B cell (primary cell): ENCODE measurements around the gene SLC27A5. TPM values are rescaled to one million over a fixed set of nuclear protein-coding genes. Genes with fewer than 3 reads are reported as not detected.
A peak's percentile ranks its signal among the peaks of the same experiment; 100 is the strongest.

Source experiments
- ATAC-seq: fragments of 200-7000 bp; cut with Tn5 transposase; one replicate; pipeline ENCODE4 v1.10.0; 2021; ENCODE audit warnings: low read depth, mild to moderate bottlenecking, moderate number of reproducible peaks, moderate library complexity
- CTCF ChIA-PET: fragments of 350-600 bp; sonication (Branson Sonifier 250); formaldehyde crosslinking; loops from one replicate; lab custom pipeline; 2021; ENCODE audit warnings: antibody characterized with exemption, inconsistent platforms; lab: Charles Lee
- POLR2A ChIA-PET: fragments of 350-600 bp; sonication (Branson Sonifier 250); formaldehyde crosslinking; loops from one replicate; lab custom pipeline; 2021; ENCODE audit warnings: antibody characterized with exemption; lab: Charles Lee
- DNase-seq: peaks from one replicate; pipeline ENCODE4 v3.0.0; 2013
- H2AFZ ChIP-seq: 2 replicates; pipeline ENCODE4 v1.6.1; 2012; ENCODE audit warnings: mild to moderate bottlenecking, low read depth, low read length; ENCODE audit not compliant: insufficient read depth, poor library complexity, severe bottlenecking
- H3K27ac ChIP-seq, 2 donors: 1 replicate in 1 of 2; 2 replicates in 1 of 2; pipeline ENCODE4 v1.5.1; 2012 to 2013; ENCODE audit warnings: low read length in 2 of 2, mild to moderate bottlenecking in 2 of 2, moderate library complexity in 1 of 2
- H3K27me3 ChIP-seq, 4 experiments: fragments of 200-600 bp in 1 of 4; sonication (generic) in 1 of 4; replicated peaks in 1 of 4; 1 replicate in 2 of 4; 2 replicates in 2 of 4; pipeline versions ENCODE4 v1.6.1 to v1.7.0; 2013 to 2016; ENCODE audit warnings: low read length in 3 of 4, mild to moderate bottlenecking in 2 of 4, mixed read lengths in 1 of 4, moderate library complexity in 1 of 4; ENCODE audit not compliant: insufficient read depth in 4 of 4, control insufficient read depth in 3 of 4; ENCODE audit errors: control extremely low read depth in 1 of 4
- H3K36me3 ChIP-seq, 2 experiments: replicated peaks in 1 of 2; 1 replicate in 1 of 2; 2 replicates in 1 of 2; pipeline versions ENCODE4 v1.6.1 to v1.7.1; 2013; ENCODE audit warnings: low read length in 1 of 2; ENCODE audit not compliant: insufficient read depth in 2 of 2, control insufficient read depth in 1 of 2; ENCODE audit errors: control extremely low read depth in 1 of 2, extremely low read depth in 1 of 2
- H3K4me1 ChIP-seq, 2 donors: fragments of 200-600 bp in 1 of 2; sonication (generic) in 1 of 2; 1 replicate in 1 of 2; 2 replicates in 1 of 2; pipeline versions ENCODE4 v1.5.1 to v1.6.1; 2013 to 2017; ENCODE audit warnings: low read length in 2 of 2; ENCODE audit not compliant: control insufficient read depth in 2 of 2, insufficient read depth in 2 of 2
- H3K4me2 ChIP-seq: replicated peaks from 2 replicates; pipeline ENCODE3; 2012; ENCODE audit warnings: mild to moderate bottlenecking, low read depth, low read length; ENCODE audit not compliant: poor library complexity, severe bottlenecking
- H3K4me3 ChIP-seq, 5 experiments: fragments of 200-600 bp in 1 of 5; sonication (generic) in 1 of 5; 1 replicate in 3 of 5; 2 replicates in 2 of 5; pipeline versions ENCODE4 v1.5.1 to v1.7.0; 2011 to 2016; ENCODE audit warnings: low read length in 4 of 5, mild to moderate bottlenecking in 4 of 5, low read depth in 2 of 5, control low read depth in 1 of 5, moderate library complexity in 1 of 5; ENCODE audit not compliant: insufficient read depth in 1 of 5; ENCODE audit errors: control extremely low read depth in 1 of 5, extremely low read depth in 1 of 5
- H3K79me2 ChIP-seq: fragments of 200-600 bp; sonication (generic); one replicate; pipeline ENCODE4 v1.6.0; 2016; ENCODE audit warnings: low read length; ENCODE audit not compliant: control insufficient read depth, insufficient read depth
- H3K9ac ChIP-seq: fragments of 200-600 bp; sonication (generic); 2 replicates; pipeline ENCODE4 v1.6.1; 2017; ENCODE audit warnings: mild to moderate bottlenecking, low read length, moderate library complexity
- H3K9me3 ChIP-seq, 3 donors: one replicate each; pipeline versions ENCODE4 v1.6.1 to v1.7.1; 2013; ENCODE audit warnings: low read length in 2 of 3; ENCODE audit not compliant: control insufficient read depth in 2 of 3, insufficient read depth in 1 of 3; ENCODE audit errors: control extremely low read depth in 1 of 3
- H4K20me1 ChIP-seq: 2 replicates; pipeline ENCODE4 v1.6.0; 2012; ENCODE audit warnings: mild to moderate bottlenecking, low read length; ENCODE audit not compliant: insufficient read depth, control insufficient read depth, poor library complexity, severe bottlenecking
- H3K27ac Mint-ChIP-seq: one replicate; pipeline ENCODE4 v1.8.0; 2021; ENCODE audit warnings: mixed read lengths
- H3K27me3 Mint-ChIP-seq: one replicate; pipeline ENCODE4 v1.8.0; 2021; ENCODE audit warnings: mixed read lengths
- H3K4me1 Mint-ChIP-seq: one replicate; pipeline ENCODE4 v1.8.0; 2021; ENCODE audit warnings: mixed read lengths
- H3K4me3 Mint-ChIP-seq: one replicate; pipeline ENCODE4 v1.8.0; 2021; ENCODE audit warnings: mixed read lengths
- H3K9me3 Mint-ChIP-seq: one replicate; pipeline ENCODE4 v1.8.0; 2022; ENCODE audit warnings: mixed read lengths; ENCODE audit not compliant: insufficient read depth
- EZH2 ChIP-seq: IDR thresholded peaks from 2 replicates; pipeline ENCODE4 v1.6.1; 2012; ENCODE audit warnings: borderline replicate concordance, low read depth, mild to moderate bottlenecking, moderate library complexity, low read length; ENCODE audit not compliant: insufficient read depth, poor library complexity, severe bottlenecking
- WGBS: methylation state at CpG from one replicate; pipeline ENCODE4 v1.1.5; 2013; ENCODE audit warnings: missing lambda C conversion rate; ENCODE audit not compliant: insufficient coverage; 5-methylcytosine and 5-hydroxymethylcytosine counted together
- intact Hi-C: fragments of 100-400 bp; cut with micrococcal nuclease; formaldehyde crosslinking; loops from one replicate; pipeline ENCODE4 v1.10.0; 2022
- polyA plus RNA-seq: library from polyadenylated mRNA; depleted of rRNA; stranded (reverse); fragments of >200 nt; gene quantifications from 2 replicates; pipeline ENCODE4 v1.2.3, GENCODE V29; 2012
- total RNA-seq, 2 donors: library from RNA; stranded (reverse); fragments of 120-200 nt in 1 of 2; gene quantifications; 1 replicate in 1 of 2; 2 replicates in 1 of 2; pipeline versions ENCODE4 v1.2.3 to v1.2.4, GENCODE V29; 2013 to 2022
- TF ChIP-seq, protein P1 (sequence below): fragments of 200-600 bp; IDR thresholded peaks from one replicate; pipeline ENCODE4 v1.8.0; 2022; ENCODE audit warnings: antibody characterized with exemption, mild to moderate bottlenecking

Gene SLC27A5
- total and polyA plus RNA-seq, 2 donors (not counting 1 experiment from before 2014, with no cell fraction given) = 8.9 to 11.8 TPM

- Mint-ChIP-seq H3K9me3 (no peaks in the 10 kb centered on the region), H3K27ac (no peak overlapping the region)
These were observed 58.0 kb downstream of the SLC27A5 start for GRCh38 chr19:58453743-58454142.

More at GRCh38 chr19:58453743-58454142, 58.0 kb downstream of the SLC27A5 start:
- DNase-seq (no peak), ATAC-seq (no peak)
- Histone ChIP-seq H2AFZ (no peak overlapping the region), H3K79me2 (peaks cover 6% of the 10 kb centered on the region), H3K9me3 (peaks cover 1 to 8% (median 3%) of the 10 kb centered on the region in 3 donors), H3K4me1 (peaks cover 5 to 12% of the 10 kb centered on the region in 2 donors), H3K4me3 (no peak overlapping the region), H3K9ac (no peak overlapping the region), H3K36me3 (peaks cover 0 to 12% of the 10 kb centered on the region in 2 experiments), H3K4me2 (no peak overlapping the region), H3K27ac (no peak overlapping the region), H4K20me1 (no peaks in the 10 kb centered on the region), H3K27me3 (peaks cover 0 to 9% (median 0%) of the 10 kb centered on the region in 4 experiments)
- 98% methylated on average over 6 of the region's 6 CpGs for WGBS
- H3K4me1 Mint-ChIP-seq = peaks cover 20% of the 10 kb centered on the region
- TF ChIP-seq, protein P1, sequence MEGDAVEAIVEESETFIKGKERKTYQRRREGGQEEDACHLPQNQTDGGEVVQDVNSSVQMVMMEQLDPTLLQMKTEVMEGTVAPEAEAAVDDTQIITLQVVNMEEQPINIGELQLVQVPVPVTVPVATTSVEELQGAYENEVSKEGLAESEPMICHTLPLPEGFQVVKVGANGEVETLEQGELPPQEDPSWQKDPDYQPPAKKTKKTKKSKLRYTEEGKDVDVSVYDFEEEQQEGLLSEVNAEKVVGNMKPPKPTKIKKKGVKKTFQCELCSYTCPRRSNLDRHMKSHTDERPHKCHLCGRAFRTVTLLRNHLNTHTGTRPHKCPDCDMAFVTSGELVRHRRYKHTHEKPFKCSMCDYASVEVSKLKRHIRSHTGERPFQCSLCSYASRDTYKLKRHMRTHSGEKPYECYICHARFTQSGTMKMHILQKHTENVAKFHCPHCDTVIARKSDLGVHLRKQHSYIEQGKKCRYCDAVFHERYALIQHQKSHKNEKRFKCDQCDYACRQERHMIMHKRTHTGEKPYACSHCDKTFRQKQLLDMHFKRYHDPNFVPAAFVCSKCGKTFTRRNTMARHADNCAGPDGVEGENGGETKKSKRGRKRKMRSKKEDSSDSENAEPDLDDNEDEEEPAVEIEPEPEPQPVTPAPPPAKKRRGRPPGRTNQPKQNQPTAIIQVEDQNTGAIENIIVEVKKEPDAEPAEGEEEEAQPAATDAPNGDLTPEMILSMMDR = no peak
- TF ChIP-seq EZH2 = no peak
- H3K4me3 Mint-ChIP-seq = peak overlapping the region; percentile 33
- intact Hi-C loops = loop anchor here (5.0 kb wide), 2 partner anchors 91 to 126 kb away; partner anchors contain the start of genes ZNF497 and ZSCAN22
- H3K27me3 Mint-ChIP-seq = no peaks in the 10 kb centered on the region
- ChIA-PET CTCF (no interaction called here), POLR2A (interaction anchor here (1.4 kb wide), 1 partner anchor 22 kb away, joined by 3 read pairs; the partner anchor contains the start of gene ZNF446)
